Transverse colon (tissue), 4 donors: ENCODE results near the gene TIGAR. TPM values are rescaled to one million over a fixed set of nuclear protein-coding genes. Genes with fewer than 3 reads are reported as not detected.

Experiments
- DNase-seq: peaks from one replicate; pipeline ENCODE4 v3.0.0-alpha.2; 2019
- H3K27ac ChIP-seq, 4 donors: fragments of 200-600 bp; sonication (generic); 2 replicates each; pipeline ENCODE4 v1.5.1; 2016 to 2018; ENCODE audit warnings: inconsistent platforms in 4 of 4
- H3K27me3 ChIP-seq: fragments of 200-600 bp; sonication (generic); 2 replicates; pipeline ENCODE4 v1.5.1; 2017; ENCODE audit warnings: inconsistent platforms
- H3K36me3 ChIP-seq, 4 donors: fragments of 200-600 bp; sonication (generic); 2 replicates each; pipeline ENCODE4 v1.5.1; 2017 to 2019; ENCODE audit warnings: inconsistent platforms in 4 of 4
- H3K4me1 ChIP-seq, 4 donors: fragments of 200-600 bp; sonication (generic); 2 replicates each; pipeline ENCODE4 v1.5.1; 2017 to 2020; ENCODE audit warnings: inconsistent platforms in 4 of 4
- H3K4me3 ChIP-seq, 4 donors: fragments of 200-600 bp; sonication (generic); 1 replicate in 1 of 4; 2 replicates in 3 of 4; pipeline versions ENCODE4 v1.5.1 to v1.6.1; 2017 to 2019; ENCODE audit warnings: inconsistent platforms in 4 of 4
- H3K9me3 ChIP-seq, 2 donors: fragments of 200-600 bp; sonication (generic); 2 replicates each; pipeline ENCODE4 v1.5.1; 2017 to 2019; ENCODE audit warnings: inconsistent platforms in 2 of 2
- EP300 ChIP-seq: sonication (generic); formaldehyde crosslinking; IDR thresholded peaks from one replicate; pipeline ENCODE4 v1.6.1; 2017; ENCODE audit warnings: antibody characterized with exemption, low read depth
- POLR2A ChIP-seq: fragments of 450-650 bp; IDR thresholded peaks from one replicate; pipeline ENCODE4 v1.6.1; 2016; ENCODE audit warnings: antibody characterized with exemption, mild to moderate bottlenecking, moderate library complexity
- POLR2AphosphoS5 ChIP-seq, 3 donors: sonication (generic); formaldehyde crosslinking; IDR thresholded peaks; one replicate each; pipeline ENCODE4 v1.6.1; 2016; ENCODE audit warnings: antibody characterized with exemption in 3 of 3
- WGBS, 2 donors: methylation state at CpG; one replicate each; pipeline ENCODE4 v1.1.5; 2018; ENCODE audit warnings: low coverage in 1 of 2; 5-methylcytosine and 5-hydroxymethylcytosine counted together
- in situ Hi-C, 4 donors: fragments of 200-750 bp; cut with MboI; loops; one replicate each; pipeline versions ENCODE4 v1.15.0 to v1.15.1; 2017; ENCODE audit warnings: low sequenced_read_pairs in 3 of 4, low pct_ligation_motif_present in 1 of 4, low pct_unique_long_range_greater_than_20kb in 1 of 4
- intact Hi-C: fragments of 100-400 bp; cut with DNase I; formaldehyde crosslinking; loops from one replicate; pipeline ENCODE4 v1.15.1; 2023; ENCODE audit warnings: low total_unique reads
- total RNA-seq, 4 donors: library from RNA; depleted of rRNA; stranded (reverse); fragments of >200 nt; gene quantifications; one replicate each; pipeline ENCODE4 v1.1.0, GENCODE V29; 2016
- TF ChIP-seq, protein P1 (sequence below), 5 experiments: fragments of 200-600 bp in 3 of 5; fragments of 450-650 bp in 2 of 5; sonication (generic) in 3 of 5; IDR thresholded peaks; 1 replicate in 2 of 5; 2 replicates in 3 of 5; pipeline ENCODE4 v1.5.1; 2016 to 2017; ENCODE audit warnings: antibody characterized with exemption in 5 of 5, inconsistent platforms in 3 of 5, mild to moderate bottlenecking in 2 of 5, moderate library complexity in 1 of 5

The TIGAR gene
- total RNA-seq, 4 donors from 2014 or later = 2.6 to 26.6 (median 4.4) TPM

DNA sequence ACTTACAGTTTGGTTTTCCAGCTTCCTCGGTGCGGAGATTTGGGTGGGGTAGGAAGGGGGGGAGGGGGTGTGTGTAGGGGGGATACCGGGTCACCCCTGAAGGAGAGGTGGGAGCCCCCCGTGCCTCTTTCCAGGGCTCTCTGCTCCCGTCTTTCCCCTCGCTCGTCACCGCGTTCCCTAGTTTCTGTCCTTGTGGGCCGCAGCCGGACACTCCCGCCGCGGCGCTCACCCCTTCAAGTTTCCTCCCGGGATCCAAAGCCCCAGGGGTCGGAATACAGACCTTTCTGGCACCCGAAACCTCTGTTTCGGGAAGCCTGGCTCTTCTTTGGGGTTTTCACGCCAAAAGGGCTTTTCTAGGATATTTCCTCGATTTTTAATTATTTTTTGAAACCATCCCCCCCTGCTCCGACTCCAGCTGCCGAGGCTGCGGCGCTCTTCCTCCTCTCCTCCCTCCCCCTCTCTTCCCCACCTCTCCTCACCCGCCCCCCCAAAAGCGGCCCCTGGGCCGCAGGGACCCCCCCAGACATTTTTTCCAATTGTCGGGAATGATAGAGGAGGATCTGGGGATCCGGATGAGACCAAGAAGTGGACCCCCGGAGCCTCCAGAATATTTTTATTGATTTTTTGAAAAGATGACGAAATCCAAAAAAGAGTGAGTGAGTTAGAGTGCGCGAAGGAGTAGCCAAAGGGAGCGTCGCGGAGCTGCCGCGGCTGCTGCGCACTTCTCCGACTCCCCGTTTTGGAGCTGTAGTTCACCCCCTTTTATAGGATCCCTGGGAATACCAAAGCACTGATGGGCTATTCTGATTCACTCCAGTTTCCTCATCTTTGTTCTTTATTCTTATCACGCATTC, 45.8 kb upstream of the TIGAR start:
- Histone ChIP-seq H3K4me1 (peaks cover 24 to 75% (median 70%) of the 10 kb centered on the region in 4 donors), H3K27me3 (no peaks in the 10 kb centered on the region), H3K27ac (peak overlapping the region; percentile 92 to 97 (median 95)), H3K36me3 (no peaks in the 10 kb centered on the region), H3K4me3 (peak overlapping the region; percentile 61 to 83 (median 76)), H3K9me3 (no peaks in the 10 kb centered on the region)
- TF ChIP-seq POLR2AphosphoS5 (IDR thresholded peaks at IDR 0.05) (peak in 1 of 3 donors; percentile 49), POLR2A (no peak), EP300 (no peak)
- TF ChIP-seq, protein P1, sequence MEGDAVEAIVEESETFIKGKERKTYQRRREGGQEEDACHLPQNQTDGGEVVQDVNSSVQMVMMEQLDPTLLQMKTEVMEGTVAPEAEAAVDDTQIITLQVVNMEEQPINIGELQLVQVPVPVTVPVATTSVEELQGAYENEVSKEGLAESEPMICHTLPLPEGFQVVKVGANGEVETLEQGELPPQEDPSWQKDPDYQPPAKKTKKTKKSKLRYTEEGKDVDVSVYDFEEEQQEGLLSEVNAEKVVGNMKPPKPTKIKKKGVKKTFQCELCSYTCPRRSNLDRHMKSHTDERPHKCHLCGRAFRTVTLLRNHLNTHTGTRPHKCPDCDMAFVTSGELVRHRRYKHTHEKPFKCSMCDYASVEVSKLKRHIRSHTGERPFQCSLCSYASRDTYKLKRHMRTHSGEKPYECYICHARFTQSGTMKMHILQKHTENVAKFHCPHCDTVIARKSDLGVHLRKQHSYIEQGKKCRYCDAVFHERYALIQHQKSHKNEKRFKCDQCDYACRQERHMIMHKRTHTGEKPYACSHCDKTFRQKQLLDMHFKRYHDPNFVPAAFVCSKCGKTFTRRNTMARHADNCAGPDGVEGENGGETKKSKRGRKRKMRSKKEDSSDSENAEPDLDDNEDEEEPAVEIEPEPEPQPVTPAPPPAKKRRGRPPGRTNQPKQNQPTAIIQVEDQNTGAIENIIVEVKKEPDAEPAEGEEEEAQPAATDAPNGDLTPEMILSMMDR (IDR thresholded peaks at IDR 0.05) = no peak
- in situ Hi-C loops (loop anchor here (5.0 to 25.0 kb wide), 8 partner anchors 160 to 400 kb away; partner anchors contain the start of gene PARP11 (in 1 of the 4)), intact Hi-C loops (loop anchor here (5.0 to 10.0 kb wide), 2 partner anchors 243 to 280 kb away; no protein-coding TSS in a partner anchor)
- WGBS, 2 donors = 0 to 1% methylated on average over 12 to 43 of the region's 43 CpGs
- no peak for DNase-seq

DNA sequence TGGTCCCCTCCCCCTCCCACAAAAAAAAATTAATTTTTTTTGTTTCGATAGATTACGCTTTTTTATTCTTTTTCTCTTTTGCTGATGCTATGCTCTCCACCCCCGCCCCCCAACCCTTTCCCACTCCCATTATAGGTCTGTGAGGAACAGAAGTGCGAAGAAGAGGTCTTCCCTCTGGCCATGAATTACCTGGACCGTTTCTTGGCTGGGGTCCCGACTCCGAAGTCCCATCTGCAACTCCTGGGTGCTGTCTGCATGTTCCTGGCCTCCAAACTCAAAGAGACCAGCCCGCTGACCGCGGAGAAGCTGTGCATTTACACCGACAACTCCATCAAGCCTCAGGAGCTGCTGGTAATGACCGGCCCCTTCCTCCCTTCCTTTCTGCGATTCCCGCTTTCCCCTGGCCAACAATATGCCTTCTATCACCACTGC, 45.1 kb upstream of the TIGAR start:
- WGBS, 2 donors = 16 to 17% methylated on average over 3 to 14 of the region's 14 CpGs
- H3K9me3 ChIP-seq = no peaks in the 10 kb centered on the region
- H3K27me3 ChIP-seq = no peaks in the 10 kb centered on the region
- peaks cover 30 to 75% (median 71%) of the 10 kb centered on the region in 4 donors for H3K4me1 ChIP-seq
- peak; percentile 49 for DNase-seq
- peak overlapping the region; percentile 61 to 83 (median 76) for H3K4me3 ChIP-seq
- TF ChIP-seq POLR2AphosphoS5 (IDR thresholded peaks at IDR 0.05) (peak in 2 of 3 donors; percentile 8 to 16), EP300 (no peak)
- TF ChIP-seq, protein P1 (IDR thresholded peaks at IDR 0.05) = no peak
- in situ Hi-C loops (loop anchor here (5.0 to 25.0 kb wide), 8 partner anchors 161 to 401 kb away; partner anchors contain the start of gene PARP11 (in 1 of the 4)), intact Hi-C loops (loop anchor here (5.0 to 10.0 kb wide), 2 partner anchors 244 to 281 kb away; no protein-coding TSS in a partner anchor)
- no peaks in the 10 kb centered on the region for H3K36me3 ChIP-seq
- peak overlapping the region; percentile 92 to 97 (median 95) for H3K27ac ChIP-seq

DNA sequence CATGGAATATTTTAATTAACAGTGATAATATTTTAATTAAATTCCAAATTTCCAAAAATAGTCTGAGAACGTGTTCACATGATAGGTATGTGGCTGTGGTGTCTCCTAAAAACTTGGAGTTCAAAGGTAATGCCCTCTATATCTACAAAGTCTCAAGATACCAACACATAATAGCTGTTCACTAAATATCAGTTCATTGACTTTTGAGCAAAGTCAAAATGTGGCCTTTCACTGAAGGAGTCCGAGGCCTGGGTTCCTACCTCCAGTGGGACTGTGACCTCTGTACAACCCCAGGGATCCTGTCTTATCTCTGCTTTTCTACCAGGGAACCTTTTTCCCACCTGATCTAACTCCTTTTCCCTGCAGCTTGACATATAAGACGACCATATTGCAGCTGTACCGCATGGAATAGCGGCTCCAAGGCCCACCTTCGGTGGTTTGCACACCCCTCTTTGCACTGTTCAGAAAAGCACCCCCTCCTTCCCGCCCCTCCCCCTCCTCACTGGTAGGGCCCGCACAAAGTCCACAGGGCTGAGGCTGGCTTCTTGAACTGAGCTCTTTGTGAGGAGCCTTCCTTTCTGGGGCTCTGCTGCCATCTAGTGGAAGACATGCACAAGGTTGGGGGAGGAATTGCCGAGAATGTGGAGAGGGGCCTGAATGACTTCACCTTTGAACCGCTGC, 44.3 kb upstream of the TIGAR start:
- H3K27me3 ChIP-seq = no peaks in the 10 kb centered on the region
- H3K36me3 ChIP-seq = no peaks in the 10 kb centered on the region
- no peaks in the 10 kb centered on the region for H3K9me3 ChIP-seq
- WGBS, 2 donors = 0 to 2% methylated on average over 2 to 10 of the region's 10 CpGs
- intact Hi-C loops (loop anchor here (5.0 to 10.0 kb wide), 2 partner anchors 244 to 282 kb away; no protein-coding TSS in a partner anchor), in situ Hi-C loops (loop anchor here (5.0 to 25.0 kb wide), 8 partner anchors 162 to 402 kb away; partner anchors contain the start of gene PARP11 (in 1 of the 4))
- peak; percentile 90 for DNase-seq
- peaks cover 38 to 77% (median 74%) of the 10 kb centered on the region in 4 donors for H3K4me1 ChIP-seq
- peak overlapping the region in 2 of 4 donors; percentile 71 to 83 for H3K4me3 ChIP-seq
- TF ChIP-seq POLR2AphosphoS5 (IDR thresholded peaks at IDR 0.05) (peak; percentile 11 to 55 (median 45)), POLR2A (no peak), EP300 (no peak)
- TF ChIP-seq, protein P1 (IDR thresholded peaks at IDR 0.05) = peak; percentile 89 to 98 (median 93)
- H3K27ac ChIP-seq = peak overlapping the region; percentile 92 to 97 (median 95)
